Activated CD8-positive, alpha-beta T cell treated with anti-CD3 and anti-CD28 coated beads, Interleukin-2, amount 10 ng/mL, durations not matched to agents 7 days and 5 days (primary cell): ENCODE results near the gene AMPH. TPM values are rescaled to one million over a fixed set of nuclear protein-coding genes. Genes with fewer than 3 reads are reported as not detected.
A peak's percentile ranks its signal among the peaks of the same experiment; 100 is the strongest.

Experiments used
- ATAC-seq: fragments of 150-1000 bp; cut with Tn5 transposase; one replicate; pipeline ENCODE4 v1.10.0; 2021; ENCODE audit warnings: moderate library complexity
- CTCF ChIA-PET: fragments of 350-600 bp; sonication (Branson Sonifier 250); formaldehyde crosslinking; loops from one replicate; lab custom pipeline; 2021; ENCODE audit warnings: antibody characterized with exemption; lab: Charles Lee
- POLR2A ChIA-PET: fragments of 350-600 bp; sonication (Branson Sonifier 250); formaldehyde crosslinking; loops from one replicate; lab custom pipeline; 2021; ENCODE audit warnings: antibody characterized with exemption; lab: Charles Lee
- DNase-seq: peaks from one replicate; pipeline ENCODE4 v3.0.0-alpha.2; 2020
- H3K27ac Mint-ChIP-seq: one replicate; pipeline ENCODE4 v1.8.0; 2021; ENCODE audit warnings: mild to moderate bottlenecking, mixed read lengths
- H3K27me3 Mint-ChIP-seq: one replicate; pipeline ENCODE4 v1.8.0; 2021; ENCODE audit warnings: low read depth, mixed read lengths
- H3K36me3 Mint-ChIP-seq: one replicate; pipeline ENCODE4 v1.8.0; 2021; ENCODE audit warnings: low read depth, mixed read lengths
- H3K4me1 Mint-ChIP-seq: one replicate; pipeline ENCODE4 v1.8.0; 2021; ENCODE audit warnings: low read depth, mixed read lengths
- H3K4me3 Mint-ChIP-seq: one replicate; pipeline ENCODE4 v1.8.0; 2021; ENCODE audit warnings: mild to moderate bottlenecking, mixed read lengths
- H3K9me3 Mint-ChIP-seq: one replicate; pipeline ENCODE4 v1.8.0; 2022; ENCODE audit warnings: mixed read lengths; ENCODE audit not compliant: insufficient read depth
- total RNA-seq, 2 experiments: library from RNA; stranded (reverse); gene quantifications; one replicate each; pipeline ENCODE4 v1.2.3, GENCODE V29; 2021

Gene AMPH
- total RNA-seq, 2 experiments from 2014 or later = not detected

DNA sequence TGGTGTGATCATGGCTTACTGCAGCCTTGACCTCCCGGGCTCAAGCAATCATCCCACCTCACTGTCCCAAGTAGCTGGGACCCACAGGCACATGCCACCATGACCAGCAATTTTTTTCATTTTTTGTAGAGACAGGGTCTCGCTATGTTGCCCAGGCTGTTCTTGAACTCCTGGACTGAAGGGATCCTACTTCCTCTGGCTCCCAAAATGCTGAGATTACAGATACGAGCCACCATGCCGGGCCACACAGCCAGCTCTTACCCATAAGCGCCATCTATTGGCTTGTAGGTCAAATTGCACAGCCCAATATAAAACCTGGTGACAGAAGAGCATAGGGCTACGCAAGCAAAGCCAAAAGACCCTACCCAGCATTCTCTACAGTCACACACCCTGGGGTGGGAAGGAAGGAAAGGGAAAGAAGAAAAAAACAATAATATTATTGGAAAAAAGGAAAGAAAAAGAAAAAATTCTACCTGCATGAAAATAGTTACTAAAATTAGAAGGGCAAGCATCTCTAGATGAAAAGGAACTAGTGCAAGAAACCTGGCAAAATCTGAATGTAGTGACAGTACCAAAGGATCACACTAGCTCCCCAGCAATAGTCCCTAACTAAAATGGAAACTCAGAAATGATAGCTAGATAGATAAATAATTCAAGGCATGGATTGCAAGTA, 29.4 kb upstream of the AMPH start:
- no peaks in the 10 kb centered on the region for H3K36me3 Mint-ChIP-seq
- no peak overlapping the region for H3K4me3 Mint-ChIP-seq
- ChIA-PET POLR2A (interaction anchor here (0.5 kb wide), 1 partner anchor 35 kb away, joined by 3 read pairs; no protein-coding TSS in a partner anchor), CTCF (interaction anchor here (0.8 to 3.7 kb wide), 19 partner anchors 9 to 474 kb away, joined by 3 to 46 read pairs (median 4); no protein-coding TSS in a partner anchor)
- no peaks in the 10 kb centered on the region for H3K4me1 Mint-ChIP-seq
- no peaks in the 10 kb centered on the region for H3K9me3 Mint-ChIP-seq
- peaks cover 18% of the 10 kb centered on the region for H3K27me3 Mint-ChIP-seq
- no peak overlapping the region for H3K27ac Mint-ChIP-seq
- peak; percentile 34 for DNase-seq
- ATAC-seq = no peak

GRCh38 chr7:38659931-38660330, 28.8 kb upstream of the AMPH start:
- POLR2A ChIA-PET = interaction anchor here (0.5 kb wide), 1 partner anchor 36 kb away, joined by 3 read pairs; no protein-coding TSS in a partner anchor
- H3K9me3 Mint-ChIP-seq = no peaks in the 10 kb centered on the region
- H3K36me3 Mint-ChIP-seq = no peaks in the 10 kb centered on the region
- no peaks in the 10 kb centered on the region for H3K4me1 Mint-ChIP-seq
- ATAC-seq (no peak), DNase-seq (no peak)
- CTCF ChIA-PET = interaction anchor here (0.8 to 3.7 kb wide), 18 partner anchors 10 to 473 kb away, joined by 3 to 46 read pairs (median 4); no protein-coding TSS in a partner anchor
- no peak overlapping the region for H3K4me3 Mint-ChIP-seq
- H3K27ac Mint-ChIP-seq = no peak overlapping the region
- peaks cover 18% of the 10 kb centered on the region for H3K27me3 Mint-ChIP-seq

- ChIA-PET POLR2A (no interaction called here), CTCF (interaction anchor here (1.2 to 3.7 kb wide), 7 partner anchors 11 to 264 kb away, joined by 3 to 46 read pairs (median 4); no protein-coding TSS in a partner anchor)
- Mint-ChIP-seq H3K4me1 (no peaks in the 10 kb centered on the region), H3K36me3 (no peaks in the 10 kb centered on the region), H3K27me3 (peaks cover 15% of the 10 kb centered on the region), H3K9me3 (no peaks in the 10 kb centered on the region), H3K4me3 (no peak overlapping the region), H3K27ac (no peak overlapping the region)
- no peak for DNase-seq
- ATAC-seq = no peak
Measured at GRCh38 chr7:38658921-38659320, 27.7 kb upstream of the AMPH start.

DNA sequence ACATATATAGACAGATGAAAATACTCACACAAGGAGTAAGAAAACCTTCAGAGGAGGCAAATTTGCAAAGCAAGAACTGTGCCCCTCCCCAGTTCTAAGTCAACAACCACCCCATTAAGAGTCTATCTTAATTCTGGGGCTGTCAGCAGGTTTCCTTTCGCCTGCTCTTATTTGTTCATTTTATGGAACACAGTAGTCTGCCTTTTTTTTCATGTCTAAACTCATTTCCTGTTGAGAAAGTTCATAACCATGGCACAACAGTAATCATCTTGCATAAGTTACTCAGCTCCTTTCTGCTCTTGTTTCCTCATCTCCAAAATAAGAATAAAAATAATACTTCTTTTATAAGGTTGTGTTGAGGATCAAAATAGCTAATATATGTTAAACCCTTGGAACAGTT, 25.8 kb upstream of the AMPH start:
- ChIA-PET POLR2A (no interaction called here), CTCF (interaction anchor here (1.3 kb wide), 1 partner anchor 258 kb away, joined by 5 read pairs; no protein-coding TSS in a partner anchor)
- Mint-ChIP-seq H3K27ac (no peak overlapping the region), H3K27me3 (peaks cover 5% of the 10 kb centered on the region), H3K36me3 (no peaks in the 10 kb centered on the region), H3K4me3 (no peak overlapping the region), H3K9me3 (no peaks in the 10 kb centered on the region), H3K4me1 (no peaks in the 10 kb centered on the region)
- DNase-seq = no peak
- no peak for ATAC-seq

- Mint-ChIP-seq H3K9me3 (no peaks in the 10 kb centered on the region), H3K36me3 (no peaks in the 10 kb centered on the region), H3K27ac (no peak overlapping the region), H3K4me3 (no peak overlapping the region), H3K4me1 (no peaks in the 10 kb centered on the region), H3K27me3 (peaks cover 3% of the 10 kb centered on the region)
- DNase-seq (no peak), ATAC-seq (no peak)
- ChIA-PET CTCF (interaction anchor here (1.3 kb wide), 1 partner anchor 257 kb away, joined by 5 read pairs; no protein-coding TSS in a partner anchor), POLR2A (no interaction called here)
Measured at GRCh38 chr7:38655833-38656774, 24.9 kb upstream of the AMPH start.

DNA sequence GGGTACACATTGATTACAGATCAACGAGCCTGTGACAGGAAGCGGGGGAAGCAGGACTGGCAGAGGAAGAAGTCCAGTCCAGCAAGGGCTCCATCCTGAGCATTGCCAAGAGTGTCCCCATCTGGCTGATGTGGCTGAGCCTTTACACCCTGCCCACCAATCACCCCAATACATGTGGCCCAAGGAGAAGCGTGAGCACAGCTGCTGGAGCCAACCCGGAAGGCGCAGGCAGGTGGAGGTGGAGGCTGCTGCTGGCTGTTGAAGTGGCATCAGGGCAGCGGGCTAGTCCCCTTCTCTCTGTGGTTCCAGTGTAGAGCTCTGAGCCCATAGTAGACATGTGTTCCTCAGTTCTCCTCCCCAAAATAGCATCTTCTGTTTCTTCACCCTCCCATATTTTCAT, 6.8 kb upstream of the AMPH start:
- Mint-ChIP-seq H3K4me1 (no peaks in the 10 kb centered on the region), H3K27ac (no peak overlapping the region), H3K36me3 (no peaks in the 10 kb centered on the region), H3K27me3 (peaks cover 23% of the 10 kb centered on the region), H3K9me3 (no peaks in the 10 kb centered on the region), H3K4me3 (no peak overlapping the region)
- DNase-seq (no peak), ATAC-seq (no peak)
- POLR2A ChIA-PET = no interaction called here
- CTCF ChIA-PET = interaction anchor here (1.0 kb wide), 1 partner anchor 239 kb away, joined by 3 read pairs; no protein-coding TSS in a partner anchor

GRCh38 chr7:38632411-38632810, 1.2 kb upstream of the AMPH start:
- H3K4me3 Mint-ChIP-seq = no peak overlapping the region
- no peaks in the 10 kb centered on the region for H3K36me3 Mint-ChIP-seq
- H3K27ac Mint-ChIP-seq = no peak overlapping the region
- peaks cover 50% of the 10 kb centered on the region for H3K27me3 Mint-ChIP-seq
- DNase-seq = no peak
- H3K9me3 Mint-ChIP-seq = no peaks in the 10 kb centered on the region
- peaks cover 5% of the 10 kb centered on the region for H3K4me1 Mint-ChIP-seq
- CTCF ChIA-PET = interaction anchor here (0.9 to 1.6 kb wide), 2 partner anchors 177 to 234 kb away, joined by 3 to 6 read pairs; no protein-coding TSS in a partner anchor
- ATAC-seq = no peak
- POLR2A ChIA-PET = interaction anchor here (0.7 kb wide), 1 partner anchor 31 kb away, joined by 3 read pairs; no protein-coding TSS in a partner anchor

GRCh38 chr7:38629651-38630510, 1.3 kb downstream of the AMPH start:
- CTCF ChIA-PET = no interaction called here
- Mint-ChIP-seq H3K27ac (no peak overlapping the region), H3K9me3 (no peaks in the 10 kb centered on the region), H3K4me3 (no peak overlapping the region), H3K27me3 (peaks cover 54% of the 10 kb centered on the region), H3K36me3 (no peaks in the 10 kb centered on the region), H3K4me1 (peaks cover 5% of the 10 kb centered on the region)
- POLR2A ChIA-PET = no interaction called here
- ATAC-seq (no peak), DNase-seq (no peak)

DNA sequence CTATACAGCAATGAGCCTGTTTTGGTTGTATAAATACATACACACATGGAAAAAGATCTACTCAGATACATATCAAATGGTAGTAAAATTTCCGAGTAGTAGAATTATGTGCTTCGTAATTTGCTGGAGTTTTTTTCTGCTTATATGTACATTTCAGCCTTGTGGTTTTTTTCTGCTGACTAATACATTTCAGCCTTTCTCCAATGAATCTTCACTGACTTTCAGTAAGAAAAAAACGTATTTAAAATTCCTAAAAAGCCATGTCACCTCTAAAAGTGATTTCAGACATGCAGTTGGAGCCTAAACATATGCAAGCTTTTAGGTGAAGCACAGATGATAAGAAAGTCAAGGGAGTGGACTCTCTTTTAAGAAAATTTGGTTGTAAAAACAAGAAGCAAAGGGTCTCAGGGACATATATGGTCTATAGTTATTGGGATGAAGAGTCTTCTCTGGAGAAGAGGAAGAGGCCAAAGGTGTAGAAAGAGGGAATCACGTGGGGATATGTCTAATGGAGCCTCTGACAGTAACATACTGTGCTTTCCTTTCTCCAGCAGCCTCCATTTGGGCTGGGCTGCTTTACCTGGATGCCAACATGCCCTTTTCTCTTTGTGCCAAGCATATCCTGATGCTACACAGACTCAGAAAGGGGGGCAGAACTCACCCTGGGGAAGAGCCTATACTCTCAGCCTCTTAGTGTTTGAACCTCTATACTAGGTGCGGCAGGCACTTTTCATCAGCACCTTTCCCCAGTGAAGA, 2.4 kb downstream of the AMPH start:
- no peak for ATAC-seq
- peaks cover 55% of the 10 kb centered on the region for H3K27me3 Mint-ChIP-seq
- ChIA-PET CTCF (no interaction called here), POLR2A (no interaction called here)
- H3K4me3 Mint-ChIP-seq = no peak overlapping the region
- peaks cover 5% of the 10 kb centered on the region for H3K4me1 Mint-ChIP-seq
- H3K36me3 Mint-ChIP-seq = no peaks in the 10 kb centered on the region
- H3K9me3 Mint-ChIP-seq = no peaks in the 10 kb centered on the region
- no peak overlapping the region for H3K27ac Mint-ChIP-seq
- DNase-seq = no peak

DNA sequence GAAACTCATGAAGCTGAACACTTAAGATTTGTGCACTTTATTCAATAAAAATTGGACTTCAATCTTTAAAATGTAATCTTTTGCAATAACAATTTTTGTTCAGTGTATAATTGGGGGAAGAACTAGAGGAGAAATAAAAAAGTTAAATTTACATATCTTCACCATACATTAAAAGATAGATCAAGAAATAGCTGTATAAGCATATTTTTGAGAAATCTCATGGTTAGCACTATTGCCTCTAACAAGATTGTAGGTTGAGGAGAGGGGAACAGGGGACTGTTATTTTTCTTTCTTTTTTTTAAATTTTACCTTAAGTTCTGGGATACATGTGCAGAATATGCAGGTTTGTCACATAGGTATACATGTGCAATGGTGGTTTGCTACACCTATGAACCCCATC, 5.3 kb downstream of the AMPH start:
- POLR2A ChIA-PET = no interaction called here
- Mint-ChIP-seq H3K9me3 (no peaks in the 10 kb centered on the region), H3K4me1 (peaks cover 5% of the 10 kb centered on the region), H3K4me3 (no peak overlapping the region), H3K36me3 (no peaks in the 10 kb centered on the region), H3K27ac (no peak overlapping the region), H3K27me3 (peaks cover 37% of the 10 kb centered on the region)
- no peak for DNase-seq
- ATAC-seq = no peak
- CTCF ChIA-PET = no interaction called here
